Activated CD8-positive, alpha-beta T cell treated with anti-CD3 and anti-CD28 coated beads for 36 hours (primary cell): ENCODE results near the gene COPZ1. TPM values are rescaled to one million over a fixed set of nuclear protein-coding genes. Genes with fewer than 3 reads are reported as not detected.

ENCODE experiments used
- ATAC-seq: fragments of 200-7000 bp; cut with Tn5 transposase; one replicate; pipeline ENCODE4 v1.10.0; 2021; ENCODE audit warnings: mild to moderate bottlenecking, moderate library complexity
- CTCF ChIA-PET: fragments of 350-600 bp; sonication (Branson Sonifier 250); formaldehyde crosslinking; loops from one replicate; lab custom pipeline; 2021; ENCODE audit warnings: antibody characterized with exemption; lab: Charles Lee
- POLR2A ChIA-PET: fragments of 350-600 bp; sonication (Branson Sonifier 250); formaldehyde crosslinking; loops from one replicate; lab custom pipeline; 2021; ENCODE audit warnings: antibody characterized with exemption; lab: Charles Lee
- DNase-seq: peaks from one replicate; pipeline ENCODE4 v3.0.0-alpha.2; 2020
- H3K27ac Mint-ChIP-seq: one replicate; pipeline ENCODE4 v1.8.0; 2021; ENCODE audit warnings: mild to moderate bottlenecking, mixed read lengths
- H3K27me3 Mint-ChIP-seq: one replicate; pipeline ENCODE4 v1.8.0; 2021; ENCODE audit warnings: mixed read lengths
- H3K36me3 Mint-ChIP-seq: one replicate; pipeline ENCODE4 v1.8.0; 2021; ENCODE audit warnings: low read depth, mixed read lengths
- H3K4me1 Mint-ChIP-seq: one replicate; pipeline ENCODE4 v1.8.0; 2021; ENCODE audit warnings: low read depth, mixed read lengths
- H3K4me3 Mint-ChIP-seq: one replicate; pipeline ENCODE4 v1.8.0; 2021; ENCODE audit warnings: mild to moderate bottlenecking, moderate library complexity, mixed read lengths
- H3K9me3 Mint-ChIP-seq: one replicate; pipeline ENCODE4 v1.8.0; 2021; ENCODE audit warnings: mixed read lengths
- intact Hi-C: fragments of 100-400 bp; cut with micrococcal nuclease; formaldehyde crosslinking; loops from one replicate; pipeline ENCODE4 v1.10.0; 2022
- total RNA-seq, 2 experiments: library from RNA; stranded (reverse); gene quantifications; one replicate each; pipeline ENCODE4 v1.2.3, GENCODE V29; 2021
- TF ChIP-seq, protein P1 (sequence below): fragments of 200-600 bp; IDR thresholded peaks from one replicate; pipeline ENCODE4 v1.8.0; 2022; ENCODE audit warnings: antibody characterized with exemption, mild to moderate bottlenecking

The COPZ1 gene
- total RNA-seq, 2 experiments from 2014 or later = 75.8 to 78.4 TPM

DNA sequence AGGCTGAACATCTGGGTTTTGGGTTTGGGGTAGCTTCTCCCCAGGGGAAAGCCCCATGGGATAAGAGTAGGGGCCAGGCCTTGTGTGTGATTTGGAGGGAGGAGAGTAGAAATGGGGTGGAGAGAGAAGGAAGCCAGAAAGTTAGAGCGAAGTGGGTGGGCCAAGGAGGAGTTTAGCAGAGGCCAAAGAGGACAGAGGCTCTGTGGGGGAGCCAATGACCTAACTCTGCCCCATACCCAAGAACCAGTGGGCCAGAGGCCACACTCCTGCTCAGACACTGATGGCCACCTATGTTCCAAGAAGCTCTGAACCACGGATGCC lies 50.3 kb downstream of the COPZ1 start:
- POLR2A ChIA-PET = interaction anchor here (2.0 to 2.2 kb wide), 2 partner anchors 16 to 89 kb away, joined by 4 to 8 read pairs; no protein-coding TSS in a partner anchor
- no peak overlapping the region for H3K4me3 Mint-ChIP-seq
- ATAC-seq = no peak
- intact Hi-C loops = no loop called here
- no peaks in the 10 kb centered on the region for H3K36me3 Mint-ChIP-seq
- H3K27me3 Mint-ChIP-seq = no peaks in the 10 kb centered on the region
- CTCF ChIA-PET = interaction anchor here (1.0 to 2.6 kb wide), 4 partner anchors 17 to 50 kb away, joined by 3 to 6 read pairs (median 6); partner anchors contain the start of gene COPZ1
- no peaks in the 10 kb centered on the region for H3K9me3 Mint-ChIP-seq
- TF ChIP-seq, protein P1, sequence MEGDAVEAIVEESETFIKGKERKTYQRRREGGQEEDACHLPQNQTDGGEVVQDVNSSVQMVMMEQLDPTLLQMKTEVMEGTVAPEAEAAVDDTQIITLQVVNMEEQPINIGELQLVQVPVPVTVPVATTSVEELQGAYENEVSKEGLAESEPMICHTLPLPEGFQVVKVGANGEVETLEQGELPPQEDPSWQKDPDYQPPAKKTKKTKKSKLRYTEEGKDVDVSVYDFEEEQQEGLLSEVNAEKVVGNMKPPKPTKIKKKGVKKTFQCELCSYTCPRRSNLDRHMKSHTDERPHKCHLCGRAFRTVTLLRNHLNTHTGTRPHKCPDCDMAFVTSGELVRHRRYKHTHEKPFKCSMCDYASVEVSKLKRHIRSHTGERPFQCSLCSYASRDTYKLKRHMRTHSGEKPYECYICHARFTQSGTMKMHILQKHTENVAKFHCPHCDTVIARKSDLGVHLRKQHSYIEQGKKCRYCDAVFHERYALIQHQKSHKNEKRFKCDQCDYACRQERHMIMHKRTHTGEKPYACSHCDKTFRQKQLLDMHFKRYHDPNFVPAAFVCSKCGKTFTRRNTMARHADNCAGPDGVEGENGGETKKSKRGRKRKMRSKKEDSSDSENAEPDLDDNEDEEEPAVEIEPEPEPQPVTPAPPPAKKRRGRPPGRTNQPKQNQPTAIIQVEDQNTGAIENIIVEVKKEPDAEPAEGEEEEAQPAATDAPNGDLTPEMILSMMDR = no peak
- DNase-seq = no peak
- H3K4me1 Mint-ChIP-seq = peaks cover 29% of the 10 kb centered on the region
- H3K27ac Mint-ChIP-seq = no peak overlapping the region

DNA sequence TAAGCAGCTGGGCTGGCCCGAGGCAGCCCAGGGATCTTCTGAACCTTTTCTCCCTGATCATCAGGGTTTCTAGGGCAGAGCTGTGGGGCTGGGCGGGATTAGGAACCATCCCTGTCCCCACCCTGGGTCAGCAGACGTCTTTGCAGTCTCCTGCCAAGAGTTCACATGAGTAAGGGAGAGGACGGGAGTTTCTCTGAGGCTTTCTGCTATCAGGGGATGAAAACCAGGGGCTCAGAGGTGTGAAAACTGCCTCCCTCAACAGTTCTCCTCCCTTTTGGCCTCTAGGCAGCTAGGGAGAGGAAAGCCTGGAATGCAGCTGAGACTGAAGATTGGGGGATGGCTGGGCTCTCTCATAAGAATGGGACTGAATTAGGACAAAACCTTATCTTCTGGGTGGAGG lies 51.7 kb downstream of the COPZ1 start:
- Mint-ChIP-seq H3K4me3 (no peak overlapping the region), H3K27ac (peak overlapping the region; percentile 32), H3K9me3 (no peaks in the 10 kb centered on the region), H3K36me3 (no peaks in the 10 kb centered on the region), H3K4me1 (peaks cover 26% of the 10 kb centered on the region), H3K27me3 (no peaks in the 10 kb centered on the region)
- DNase-seq (no peak), ATAC-seq (no peak)
- ChIA-PET POLR2A (interaction anchor here (2.0 kb wide), 1 partner anchor 17 kb away, joined by 4 read pairs; no protein-coding TSS in a partner anchor), CTCF (interaction anchor here (0.9 to 6.6 kb wide), 4 partner anchors 9 to 64 kb away, joined by 3 to 68 read pairs (median 4); no protein-coding TSS in a partner anchor)
- TF ChIP-seq, protein P1 = no peak
- intact Hi-C loops = no loop called here

DNA sequence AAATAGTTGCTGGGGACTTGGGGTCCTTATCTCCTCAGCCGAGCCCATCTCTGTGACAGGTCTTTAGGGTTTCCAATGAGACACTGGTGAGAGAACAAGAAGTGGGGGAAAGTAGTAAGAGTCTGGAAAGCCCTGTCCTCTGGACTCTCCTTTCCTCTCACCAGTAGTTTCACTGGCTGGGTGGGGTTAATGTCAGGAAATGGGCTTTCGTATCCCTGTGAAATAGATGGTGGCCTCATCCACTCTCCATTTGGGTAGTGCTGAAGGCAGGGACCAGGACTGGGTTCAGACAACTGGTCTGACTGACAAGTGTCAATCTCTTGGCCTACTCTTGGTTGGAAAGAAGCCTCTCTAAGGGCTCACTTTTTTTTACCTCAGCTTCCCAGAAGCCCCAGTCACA lies 52.1 kb downstream of the COPZ1 start:
- DNase-seq (no peak), ATAC-seq (no peak)
- Mint-ChIP-seq H3K27ac (peak overlapping the region; percentile 32), H3K27me3 (no peaks in the 10 kb centered on the region), H3K4me3 (no peak overlapping the region), H3K9me3 (no peaks in the 10 kb centered on the region), H3K36me3 (no peaks in the 10 kb centered on the region), H3K4me1 (peaks cover 23% of the 10 kb centered on the region)
- POLR2A ChIA-PET = interaction anchor here (2.0 kb wide), 1 partner anchor 17 kb away, joined by 4 read pairs; no protein-coding TSS in a partner anchor
- CTCF ChIA-PET = interaction anchor here (0.9 to 6.6 kb wide), 5 partner anchors 10 to 63 kb away, joined by 3 to 68 read pairs (median 3); no protein-coding TSS in a partner anchor
- intact Hi-C loops = no loop called here
- TF ChIP-seq, protein P1 = no peak

DNA sequence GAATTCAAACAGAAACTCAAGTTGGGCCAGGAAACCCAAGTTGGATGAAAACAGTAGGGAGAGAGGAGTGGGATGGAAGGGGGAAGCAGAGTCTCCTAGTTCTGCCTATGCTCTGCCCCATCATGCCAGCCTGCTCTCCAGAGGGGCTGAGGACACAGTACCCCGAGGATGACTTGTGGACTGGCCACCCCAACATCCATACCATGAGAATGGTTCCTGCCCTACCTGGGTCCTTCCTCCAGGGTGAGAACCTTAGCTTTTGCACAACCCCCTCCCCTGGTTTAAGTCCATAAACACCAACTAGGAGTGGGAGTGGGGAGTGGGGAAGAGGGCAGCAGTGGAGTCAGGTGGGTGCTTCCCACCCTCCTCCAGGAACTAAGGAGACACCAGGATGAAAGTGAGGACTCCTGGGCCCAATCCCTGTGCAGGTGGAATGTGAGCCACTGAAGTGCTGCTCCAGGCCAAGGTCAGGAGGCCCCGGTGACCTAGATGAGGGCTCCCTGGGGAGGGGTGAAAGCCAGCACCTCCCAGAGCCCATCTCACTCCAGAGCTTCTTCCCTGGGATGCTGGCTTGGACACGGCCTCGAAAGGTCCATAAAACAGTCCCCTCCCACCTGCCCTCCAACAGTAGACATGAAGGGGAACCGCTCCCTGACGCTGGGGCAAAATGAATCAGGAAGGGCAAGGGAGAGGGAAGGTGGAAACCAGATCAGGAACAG lies 53.0 kb downstream of the COPZ1 start:
- TF ChIP-seq, protein P1 = no peak
- ChIA-PET CTCF (interaction anchor here (1.0 to 7.9 kb wide), 15 partner anchors 10 to 169 kb away, joined by 3 to 79 read pairs (median 23); partner anchors contain the start of gene NFE2), POLR2A (interaction anchor here (0.7 to 1.8 kb wide), 2 partner anchors 19 to 21 kb away, joined by 3 to 5 read pairs; no protein-coding TSS in a partner anchor)
- Mint-ChIP-seq H3K36me3 (no peaks in the 10 kb centered on the region), H3K9me3 (no peaks in the 10 kb centered on the region), H3K4me1 (peaks cover 19% of the 10 kb centered on the region), H3K27me3 (no peaks in the 10 kb centered on the region), H3K27ac (no peak overlapping the region), H3K4me3 (no peak overlapping the region)
- DNase-seq (no peak), ATAC-seq (no peak)
- intact Hi-C loops = no loop called here
